ENCODE measurements around the gene PCCA. TPM values are rescaled to one million over a fixed set of nuclear protein-coding genes. Genes with fewer than 3 reads are reported as not detected.
"Not testable (repeated sequence)": the region's sequence is repeated elsewhere in the genome, so short reads cannot be mapped to it uniquely, and the experiment has no call there.

Gene PCCA
- total RNA-seq, 2 donors from 2014 or later: 19.6 to 38.6 TPM

DNA sequence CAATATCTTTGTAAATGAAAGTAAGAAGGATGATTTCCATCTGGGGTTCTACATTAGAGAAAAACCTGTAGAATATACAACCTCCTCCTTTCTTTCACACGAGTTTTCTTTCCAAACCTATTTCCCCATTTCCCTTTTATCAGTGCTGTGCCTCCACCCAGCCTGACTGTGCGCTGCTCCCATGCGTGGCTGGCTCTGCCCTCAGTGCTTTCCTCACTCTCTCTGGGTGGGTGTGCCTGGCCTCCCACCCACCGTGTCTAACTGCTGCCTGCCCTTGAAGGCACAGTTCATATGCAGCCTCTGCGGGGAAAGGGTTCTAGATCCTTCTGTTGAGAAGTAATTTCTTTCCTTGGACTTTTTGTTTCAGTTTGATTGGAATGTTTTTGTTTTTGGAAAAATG lies 70.7 kb downstream of the PCCA start:
- H3K36me3 ChIP-seq: peaks cover 4% of the 10 kb centered on the region
- no peak overlapping the region for H3K4me3 ChIP-seq
- no peak for DNase-seq (ENCODE audit: low spot score)
- H3K9me3 ChIP-seq: no peaks in the 10 kb centered on the region
- H3K27ac ChIP-seq: no peak overlapping the region
- TF ChIP-seq, protein P1, sequence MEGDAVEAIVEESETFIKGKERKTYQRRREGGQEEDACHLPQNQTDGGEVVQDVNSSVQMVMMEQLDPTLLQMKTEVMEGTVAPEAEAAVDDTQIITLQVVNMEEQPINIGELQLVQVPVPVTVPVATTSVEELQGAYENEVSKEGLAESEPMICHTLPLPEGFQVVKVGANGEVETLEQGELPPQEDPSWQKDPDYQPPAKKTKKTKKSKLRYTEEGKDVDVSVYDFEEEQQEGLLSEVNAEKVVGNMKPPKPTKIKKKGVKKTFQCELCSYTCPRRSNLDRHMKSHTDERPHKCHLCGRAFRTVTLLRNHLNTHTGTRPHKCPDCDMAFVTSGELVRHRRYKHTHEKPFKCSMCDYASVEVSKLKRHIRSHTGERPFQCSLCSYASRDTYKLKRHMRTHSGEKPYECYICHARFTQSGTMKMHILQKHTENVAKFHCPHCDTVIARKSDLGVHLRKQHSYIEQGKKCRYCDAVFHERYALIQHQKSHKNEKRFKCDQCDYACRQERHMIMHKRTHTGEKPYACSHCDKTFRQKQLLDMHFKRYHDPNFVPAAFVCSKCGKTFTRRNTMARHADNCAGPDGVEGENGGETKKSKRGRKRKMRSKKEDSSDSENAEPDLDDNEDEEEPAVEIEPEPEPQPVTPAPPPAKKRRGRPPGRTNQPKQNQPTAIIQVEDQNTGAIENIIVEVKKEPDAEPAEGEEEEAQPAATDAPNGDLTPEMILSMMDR (IDR thresholded peaks at IDR 0.05): no peak
- no peaks in the 10 kb centered on the region for H3K27me3 ChIP-seq
- no peaks in the 10 kb centered on the region for H3K4me1 ChIP-seq

DNA sequence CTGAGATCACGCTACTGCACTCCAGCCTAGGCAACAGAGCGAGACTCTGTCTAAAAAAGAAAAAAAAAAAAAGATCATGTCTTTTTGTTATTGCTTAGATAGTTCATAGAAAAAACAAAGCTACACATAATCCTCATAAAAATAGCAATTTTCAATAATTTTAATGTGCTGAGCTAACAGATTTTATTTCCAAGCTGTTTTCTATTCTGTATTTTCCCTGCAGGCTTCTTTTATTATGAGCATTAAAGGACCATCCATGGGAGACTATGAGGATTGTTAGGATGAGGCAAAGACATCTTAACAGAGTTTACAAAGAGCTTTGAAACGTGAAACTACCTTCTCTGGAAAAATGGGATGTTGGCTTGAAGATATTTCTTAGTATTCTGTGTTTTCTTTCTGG lies 71.6 kb downstream of the PCCA start:
- Histone ChIP-seq H3K4me1 (no peaks in the 10 kb centered on the region), H3K27me3 (no peaks in the 10 kb centered on the region), H3K36me3 (no peaks in the 10 kb centered on the region), H3K4me3 (no peak overlapping the region), H3K27ac (no peak overlapping the region), H3K9me3 (no peaks in the 10 kb centered on the region)
- TF ChIP-seq, protein P1 (IDR thresholded peaks at IDR 0.05): no peak
- no peak for DNase-seq (ENCODE audit: low spot score)

DNA sequence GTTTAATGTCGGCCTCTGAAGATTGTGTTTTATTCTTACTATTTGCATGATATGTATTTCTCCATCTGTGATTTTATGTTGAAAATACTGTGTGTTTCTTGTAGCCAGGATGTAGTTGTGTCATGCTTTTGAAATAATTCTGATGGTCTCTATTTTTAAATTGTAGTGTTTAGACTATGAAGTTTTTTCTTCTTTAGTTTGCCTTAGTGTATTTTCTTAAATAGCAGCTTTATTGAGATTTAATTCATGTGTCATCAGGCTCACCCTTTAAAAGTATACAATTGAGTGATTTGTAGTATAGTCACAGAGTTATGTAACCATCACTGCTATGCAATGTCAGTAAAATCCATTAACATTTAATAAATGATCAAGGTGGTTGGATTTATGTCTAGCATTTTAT lies 74.5 kb downstream of the PCCA start:
- Histone ChIP-seq H3K36me3 (no peaks in the 10 kb centered on the region), H3K4me3 (no peak overlapping the region), H3K27me3 (no peaks in the 10 kb centered on the region), H3K4me1 (no peaks in the 10 kb centered on the region), H3K9me3 (no peaks in the 10 kb centered on the region), H3K27ac (no peak overlapping the region)
- TF ChIP-seq, protein P1 (IDR thresholded peaks at IDR 0.05): no peak
- DNase-seq (ENCODE audit: low spot score): no peak

DNA sequence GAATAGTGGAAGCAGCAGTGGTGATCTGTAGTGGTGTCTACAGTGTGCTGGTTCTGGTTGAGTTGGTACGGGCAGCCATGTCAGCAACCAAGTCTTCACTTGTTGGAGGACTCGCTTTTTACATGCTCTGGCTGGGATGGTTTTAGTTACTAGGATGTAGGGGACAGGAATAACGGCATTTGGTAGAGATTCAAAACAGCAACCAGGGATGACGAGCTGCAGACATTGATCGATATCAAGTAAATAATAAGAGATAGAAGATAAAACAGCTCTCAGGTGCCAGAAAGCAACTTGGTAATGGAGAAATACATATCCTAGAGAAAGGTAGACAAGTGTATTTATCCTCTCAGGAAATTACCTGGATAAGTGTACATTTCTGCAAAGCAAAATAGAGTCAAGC lies 84.3 kb downstream of the PCCA start:
- H3K36me3 ChIP-seq: no peaks in the 10 kb centered on the region
- DNase-seq (ENCODE audit: low spot score): no peak
- TF ChIP-seq, protein P1 (IDR thresholded peaks at IDR 0.05): no peak
- H3K27me3 ChIP-seq: no peaks in the 10 kb centered on the region
- no peaks in the 10 kb centered on the region for H3K4me1 ChIP-seq
- H3K4me3 ChIP-seq: no peak overlapping the region
- H3K9me3 ChIP-seq: no peaks in the 10 kb centered on the region
- H3K27ac ChIP-seq: no peak overlapping the region

DNA sequence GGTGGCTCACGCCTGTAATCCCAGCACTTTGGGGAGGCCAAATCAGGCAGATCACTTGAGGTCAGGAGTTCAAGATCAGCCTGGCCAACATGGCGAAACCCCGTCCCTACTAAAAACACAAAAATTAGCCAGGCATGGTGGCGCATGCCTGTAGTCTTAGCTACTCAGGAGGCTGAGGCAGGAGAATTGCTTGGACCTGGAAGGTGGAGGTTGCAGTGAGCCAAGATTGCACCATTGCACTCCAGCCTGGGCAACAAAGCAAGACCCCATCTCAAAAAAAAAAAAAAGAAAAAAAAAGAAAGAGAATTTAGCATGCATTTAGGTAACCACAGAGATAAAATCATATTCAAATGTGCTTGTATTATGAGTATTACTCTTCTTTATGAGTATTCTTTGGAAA lies 85.6 kb downstream of the PCCA start:
- H3K4me1 ChIP-seq; H3K4me3 ChIP-seq; H3K27me3 ChIP-seq; H3K36me3 ChIP-seq; DNase-seq (ENCODE audit: low spot score); H3K9me3 ChIP-seq; H3K27ac ChIP-seq: not testable (repeated sequence)

DNA sequence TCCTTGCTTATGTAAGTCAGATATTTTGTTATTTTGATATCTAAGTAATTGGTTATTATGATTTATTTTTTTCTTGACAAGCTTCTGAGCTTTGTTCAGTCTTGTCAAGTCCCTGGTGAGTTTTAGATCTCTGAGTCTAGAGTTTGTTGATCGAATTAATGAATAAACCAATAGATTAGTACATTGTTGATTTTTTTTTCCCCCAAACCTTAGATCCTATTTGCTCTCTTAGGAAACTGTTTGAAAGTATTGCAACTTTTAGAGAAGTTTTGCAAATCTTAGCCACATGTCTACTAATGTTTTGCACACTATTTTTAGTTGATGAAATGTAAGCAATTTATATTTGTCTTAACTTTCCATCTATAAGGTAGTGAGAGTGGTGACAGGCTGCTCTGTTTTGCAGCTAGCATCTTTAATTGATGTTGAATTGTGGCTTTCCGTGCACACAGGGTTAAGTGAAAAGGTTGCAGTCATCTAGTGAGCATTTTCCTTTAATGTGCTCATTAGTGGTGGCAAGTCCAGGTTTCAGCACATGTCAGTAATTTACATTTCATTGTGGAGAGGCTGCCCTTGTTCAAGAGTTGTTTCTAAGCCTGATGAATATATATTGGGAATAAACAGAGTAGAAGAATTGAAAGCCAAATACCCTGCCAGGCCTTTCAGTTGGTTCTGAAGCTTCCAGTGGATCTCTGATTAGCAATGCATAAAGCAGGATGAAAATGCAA lies 86.3 kb downstream of the PCCA start:
- no peaks in the 10 kb centered on the region for H3K9me3 ChIP-seq
- H3K4me1 ChIP-seq: no peaks in the 10 kb centered on the region
- no peak overlapping the region for H3K27ac ChIP-seq
- DNase-seq (ENCODE audit: low spot score): no peak
- TF ChIP-seq, protein P1 (IDR thresholded peaks at IDR 0.05): no peak
- H3K4me3 ChIP-seq: no peak overlapping the region
- H3K36me3 ChIP-seq: no peaks in the 10 kb centered on the region
- H3K27me3 ChIP-seq: no peaks in the 10 kb centered on the region
